ENCODE measurements around the gene PTBP1. TPM values are rescaled to one million over a fixed set of nuclear protein-coding genes. Genes with fewer than 3 reads are reported as not detected.

The PTBP1 gene
- total and polyA plus RNA-seq, 9 of the 15 experiments (the other 6 are each of a cell fraction or from before 2014, with no cell fraction given), result 14.0 to 759 (median 234) TPM

GRCh38 chr19:827710-828321 is 30.6 kb downstream of the PTBP1 start, which contains the start of gene AZU1 (continued):
- TF ChIP-seq FOXP4 (CRISPR knock-in tag; IDR thresholded peaks at IDR 0.05; ENCODE audit: borderline replicate concordance) (no peak), ZNF785 (CRISPR knock-in tag; IDR thresholded peaks at IDR 0.05) (no peak), ZBTB40 (IDR thresholded peaks at IDR 0.05) (no peak), ZBTB40 (CRISPR knock-in tag; IDR thresholded peaks at IDR 0.05) (no peak), RBM25 (IDR thresholded peaks at IDR 0.05; ENCODE audit: low read depth, low read length, severe bottlenecking) (peak; percentile 67), STAT6 (CRISPR knock-in tag; IDR thresholded peaks at IDR 0.05) (no peak), ZNF699 (CRISPR knock-in tag; IDR thresholded peaks at IDR 0.05; ENCODE audit: insufficient replicate concordance) (no peak), PHB (CRISPR knock-in tag; IDR thresholded peaks at IDR 0.05) (no peak), CTCFL (IDR thresholded peaks at IDR 0.05; ENCODE audit: borderline replicate concordance, insufficient read depth, low read depth, low read length, poor library complexity, severe bottlenecking) (no peak), RB1 (IDR thresholded peaks at IDR 0.05; ENCODE audit: low read depth) (no peak), POLR2G (IDR thresholded peaks at IDR 0.05; ENCODE audit: low read depth, low read length) (peak; percentile 58; the same call in 1 of the 2 replicates)

Data from K562 (cell line).